HepG2 (cell line): ENCODE data around the gene JPH2. TPM values are rescaled to one million over a fixed set of nuclear protein-coding genes. Genes with fewer than 3 reads are reported as not detected.

Experiments used
- CEBPG ChIP-seq: IDR thresholded peaks from 2 replicates; pipeline ENCODE4 v1.6.1; 2016
- GTF3A ChIP-seq: sonication (generic); formaldehyde crosslinking; conservative IDR thresholded peaks from 2 replicates; pipeline ENCODE4 v1.4.0; 2020; ENCODE audit warnings: mild to moderate bottlenecking, missing genetic modification reagents
- MBNL3 ChIP-seq: fragments of 250-450 bp; sonication (Bioruptor Pico); conservative IDR thresholded peaks from 2 replicates; pipeline ENCODE4 v1.8.0; 2022; ENCODE audit warnings: mild to moderate bottlenecking, inconsistent platforms
- MXI1 ChIP-seq: IDR thresholded peaks from 3 replicates; pipeline ENCODE4 v1.6.1; 2012; ENCODE audit warnings: low read depth, low read length, inconsistent platforms, borderline replicate concordance
- NCOR1 ChIP-seq: fragments of 200-600 bp; sonication (generic); IDR thresholded peaks from 2 replicates; pipeline ENCODE4 v1.7.0; 2017; ENCODE audit warnings: antibody characterized with exemption, low read length, borderline replicate concordance
- SNAPC2 ChIP-seq: sonication (generic); formaldehyde crosslinking; IDR thresholded peaks from 2 replicates; pipeline ENCODE4 v1.8.1; 2022; ENCODE audit warnings: mild to moderate bottlenecking, missing genetic modification reagents
- ZBTB7B ChIP-seq: sonication (generic); formaldehyde crosslinking; IDR thresholded peaks from 2 replicates; pipeline ENCODE4 v1.4.0; 2020; ENCODE audit warnings: missing genetic modification reagents
- ZNF224 ChIP-seq: sonication (generic); formaldehyde crosslinking; IDR thresholded peaks from 2 replicates; pipeline ENCODE4 v1.5.0; 2020; ENCODE audit warnings: mild to moderate bottlenecking, missing genetic modification reagents
- ZNF333 ChIP-seq: sonication (generic); formaldehyde crosslinking; IDR thresholded peaks from 2 replicates; pipeline ENCODE4 v1.4.0; 2020; ENCODE audit warnings: mild to moderate bottlenecking, missing genetic modification reagents, borderline replicate concordance
- ZNF562 ChIP-seq: sonication (generic); formaldehyde crosslinking; IDR thresholded peaks from 2 replicates; pipeline ENCODE4 v1.8.0; 2022; ENCODE audit warnings: missing genetic modification reagents, borderline replicate concordance
- ZNF768 ChIP-seq: sonication (generic); formaldehyde crosslinking; IDR thresholded peaks from 2 replicates; pipeline ENCODE4 v1.4.0; 2020; ENCODE audit warnings: missing genetic modification reagents
- ZNF816 ChIP-seq: sonication (generic); formaldehyde crosslinking; IDR thresholded peaks from 2 replicates; pipeline ENCODE4 v1.8.0; 2022; ENCODE audit warnings: missing genetic modification reagents, mild to moderate bottlenecking, borderline replicate concordance
- polyA plus RNA-seq, 8 experiments: library from polyadenylated mRNA; depleted of rRNA in 3 of 8; stranded (reverse) in 7 of 8; unstranded in 1 of 8; fragments of >200 nt; fragmentation: Illumina TruSeq in 4 of 8; extraction: Trizol in 4 of 8; gene quantifications; 2 replicates each; pipeline versions ENCODE4 v1.2.1 to v1.2.3, GENCODE V29; 2011 to 2016; ENCODE audit warnings: low read depth in 4 of 8, missing spikeins in 1 of 8, mixed read lengths in 1 of 8; ENCODE audit not compliant: insufficient read depth in 1 of 8
- total RNA-seq, 5 experiments: library from RNA; depleted of rRNA; stranded (reverse); fragments of >200 nt; fragmentation: Illumina TruSeq; extraction: Trizol; gene quantifications; 2 replicates each; pipeline ENCODE4 v1.2.3, GENCODE V29; 2016; ENCODE audit warnings: low read depth in 1 of 5
- TF ChIP-seq, protein P1 (sequence below): sonication (generic); formaldehyde crosslinking; IDR thresholded peaks from 2 replicates; pipeline ENCODE4 v1.4.0; 2020; ENCODE audit warnings: missing genetic modification reagents, mild to moderate bottlenecking, borderline replicate concordance
- TF ChIP-seq, protein P2 (sequence below): IDR thresholded peaks from 2 replicates; pipeline ENCODE4 v1.6.1; 2018; ENCODE audit warnings: missing genetic modification reagents, mild to moderate bottlenecking, missing compliant biosample characterization
- TF ChIP-seq, protein P3 (sequence below): sonication (generic); formaldehyde crosslinking; IDR thresholded peaks from 2 replicates; pipeline ENCODE4 v1.5.0; 2020; ENCODE audit warnings: missing genetic modification reagents, mild to moderate bottlenecking, borderline replicate concordance
- TF ChIP-seq, protein P4 (sequence below): sonication (generic); formaldehyde crosslinking; IDR thresholded peaks from 2 replicates; pipeline ENCODE4 v1.5.1; 2020; ENCODE audit warnings: missing genetic modification reagents, mild to moderate bottlenecking, borderline replicate concordance
- TF ChIP-seq, protein P5 (sequence below): sonication (generic); formaldehyde crosslinking; IDR thresholded peaks from 2 replicates; pipeline ENCODE4 v1.8.1; 2023; ENCODE audit warnings: mild to moderate bottlenecking, inconsistent platforms, moderate library complexity, missing genetic modification reagents, borderline replicate concordance
- TF ChIP-seq, protein P6 (sequence below): sonication (generic); formaldehyde crosslinking; IDR thresholded peaks from 2 replicates; pipeline ENCODE4 v1.4.0; 2020; ENCODE audit warnings: missing genetic modification reagents
- TF ChIP-seq, protein P7 (sequence below): sonication (generic); formaldehyde crosslinking; IDR thresholded peaks from 2 replicates; pipeline ENCODE4 v1.4.0; 2020; ENCODE audit warnings: missing genetic modification reagents

The JPH2 gene
- total and polyA plus RNA-seq, 2 of the 13 experiments (the other 11 are each of a cell fraction or from before 2014, with no cell fraction given), result 0.42 TPM; not detected in 1

DNA sequence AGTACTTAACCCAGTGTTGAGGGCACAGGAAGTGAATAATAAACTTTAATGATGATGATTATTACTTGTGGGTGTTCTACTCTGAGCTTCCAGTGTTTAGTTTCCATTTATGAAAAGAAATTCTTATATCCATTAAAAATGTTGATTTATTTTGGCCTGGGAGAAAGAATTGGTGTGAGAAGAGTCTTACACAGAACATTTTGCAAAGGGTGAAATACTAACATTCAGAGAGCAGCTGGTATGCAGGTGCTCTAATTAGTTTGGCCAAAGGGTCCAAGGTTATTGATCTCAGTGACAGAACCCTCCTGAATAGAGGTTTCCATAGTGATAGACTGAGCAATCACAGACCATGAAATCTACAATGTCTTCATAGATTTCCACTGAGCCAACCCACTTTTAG, 19.1 kb upstream of the JPH2 start (continued):
- TF ChIP-seq, protein P1, sequence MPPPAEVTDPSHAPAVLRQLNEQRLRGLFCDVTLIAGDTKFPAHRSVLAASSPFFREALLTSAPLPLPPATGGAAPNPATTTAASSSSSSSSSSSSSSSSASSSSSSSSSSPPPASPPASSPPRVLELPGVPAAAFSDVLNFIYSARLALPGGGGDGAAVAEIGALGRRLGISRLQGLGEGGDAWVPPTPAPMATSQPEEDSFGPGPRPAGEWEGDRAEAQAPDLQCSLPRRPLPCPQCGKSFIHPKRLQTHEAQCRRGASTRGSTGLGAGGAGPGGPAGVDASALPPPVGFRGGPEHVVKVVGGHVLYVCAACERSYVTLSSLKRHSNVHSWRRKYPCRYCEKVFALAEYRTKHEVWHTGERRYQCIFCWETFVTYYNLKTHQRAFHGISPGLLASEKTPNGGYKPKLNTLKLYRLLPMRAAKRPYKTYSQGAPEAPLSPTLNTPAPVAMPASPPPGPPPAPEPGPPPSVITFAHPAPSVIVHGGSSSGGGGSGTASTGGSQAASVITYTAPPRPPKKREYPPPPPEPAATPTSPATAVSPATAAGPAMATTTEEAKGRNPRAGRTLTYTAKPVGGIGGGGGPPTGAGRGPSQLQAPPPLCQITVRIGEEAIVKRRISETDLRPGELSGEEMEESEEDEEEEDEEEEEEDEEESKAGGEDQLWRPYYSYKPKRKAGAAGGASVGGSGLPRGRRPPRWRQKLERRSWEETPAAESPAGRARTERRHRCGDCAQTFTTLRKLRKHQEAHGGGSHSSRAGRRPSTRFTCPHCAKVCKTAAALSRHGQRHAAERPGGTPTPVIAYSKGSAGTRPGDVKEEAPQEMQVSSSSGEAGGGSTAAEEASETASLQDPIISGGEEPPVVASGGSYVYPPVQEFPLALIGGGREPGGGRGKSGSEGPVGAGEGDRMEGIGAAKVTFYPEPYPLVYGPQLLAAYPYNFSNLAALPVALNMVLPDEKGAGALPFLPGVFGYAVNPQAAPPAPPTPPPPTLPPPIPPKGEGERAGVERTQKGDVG (CRISPR knock-in tag), result no peak
- TF ChIP-seq ZNF562 (no peak), NCOR1 (peak; percentile 85; the same call in 1 of the 2 replicates), ZBTB7B (0 out of 2 replicates have a peak, but pooled peaks have one; percentile 45), ZNF816 (CRISPR knock-in tag) (no peak), ZNF333 (CRISPR knock-in tag) (no peak), ZNF224 (CRISPR knock-in tag) (no peak), ZNF768 (CRISPR knock-in tag) (no peak), MXI1 (peak; percentile 63; the same call in 1 of the 3 replicates), SNAPC2 (no peak), GTF3A (CRISPR knock-in tag) (no peak), MBNL3 (CRISPR knock-in tag) (no peak), CEBPG (CRISPR knock-in tag) (peak; percentile 43; the same call in 1 of the 2 replicates)
- TF ChIP-seq, protein P2, sequence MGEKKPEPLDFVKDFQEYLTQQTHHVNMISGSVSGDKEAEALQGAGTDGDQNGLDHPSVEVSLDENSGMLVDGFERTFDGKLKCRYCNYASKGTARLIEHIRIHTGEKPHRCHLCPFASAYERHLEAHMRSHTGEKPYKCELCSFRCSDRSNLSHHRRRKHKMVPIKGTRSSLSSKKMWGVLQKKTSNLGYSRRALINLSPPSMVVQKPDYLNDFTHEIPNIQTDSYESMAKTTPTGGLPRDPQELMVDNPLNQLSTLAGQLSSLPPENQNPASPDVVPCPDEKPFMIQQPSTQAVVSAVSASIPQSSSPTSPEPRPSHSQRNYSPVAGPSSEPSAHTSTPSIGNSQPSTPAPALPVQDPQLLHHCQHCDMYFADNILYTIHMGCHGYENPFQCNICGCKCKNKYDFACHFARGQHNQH (CRISPR knock-in tag), result 0 out of 2 replicates have a peak, but pooled peaks have one; percentile 48
- TF ChIP-seq, protein P3, sequence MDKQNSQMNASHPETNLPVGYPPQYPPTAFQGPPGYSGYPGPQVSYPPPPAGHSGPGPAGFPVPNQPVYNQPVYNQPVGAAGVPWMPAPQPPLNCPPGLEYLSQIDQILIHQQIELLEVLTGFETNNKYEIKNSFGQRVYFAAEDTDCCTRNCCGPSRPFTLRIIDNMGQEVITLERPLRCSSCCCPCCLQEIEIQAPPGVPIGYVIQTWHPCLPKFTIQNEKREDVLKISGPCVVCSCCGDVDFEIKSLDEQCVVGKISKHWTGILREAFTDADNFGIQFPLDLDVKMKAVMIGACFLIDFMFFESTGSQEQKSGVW (CRISPR knock-in tag), result no peak
- TF ChIP-seq, protein P4, sequence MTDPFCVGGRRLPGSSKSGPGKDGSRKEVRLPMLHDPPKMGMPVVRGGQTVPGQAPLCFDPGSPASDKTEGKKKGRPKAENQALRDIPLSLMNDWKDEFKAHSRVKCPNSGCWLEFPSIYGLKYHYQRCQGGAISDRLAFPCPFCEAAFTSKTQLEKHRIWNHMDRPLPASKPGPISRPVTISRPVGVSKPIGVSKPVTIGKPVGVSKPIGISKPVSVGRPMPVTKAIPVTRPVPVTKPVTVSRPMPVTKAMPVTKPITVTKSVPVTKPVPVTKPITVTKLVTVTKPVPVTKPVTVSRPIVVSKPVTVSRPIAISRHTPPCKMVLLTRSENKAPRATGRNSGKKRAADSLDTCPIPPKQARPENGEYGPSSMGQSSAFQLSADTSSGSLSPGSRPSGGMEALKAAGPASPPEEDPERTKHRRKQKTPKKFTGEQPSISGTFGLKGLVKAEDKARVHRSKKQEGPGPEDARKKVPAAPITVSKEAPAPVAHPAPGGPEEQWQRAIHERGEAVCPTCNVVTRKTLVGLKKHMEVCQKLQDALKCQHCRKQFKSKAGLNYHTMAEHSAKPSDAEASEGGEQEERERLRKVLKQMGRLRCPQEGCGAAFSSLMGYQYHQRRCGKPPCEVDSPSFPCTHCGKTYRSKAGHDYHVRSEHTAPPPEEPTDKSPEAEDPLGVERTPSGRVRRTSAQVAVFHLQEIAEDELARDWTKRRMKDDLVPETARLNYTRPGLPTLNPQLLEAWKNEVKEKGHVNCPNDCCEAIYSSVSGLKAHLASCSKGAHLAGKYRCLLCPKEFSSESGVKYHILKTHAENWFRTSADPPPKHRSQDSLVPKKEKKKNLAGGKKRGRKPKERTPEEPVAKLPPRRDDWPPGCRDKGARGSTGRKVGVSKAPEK (CRISPR knock-in tag), result no peak
- TF ChIP-seq, protein P5, sequence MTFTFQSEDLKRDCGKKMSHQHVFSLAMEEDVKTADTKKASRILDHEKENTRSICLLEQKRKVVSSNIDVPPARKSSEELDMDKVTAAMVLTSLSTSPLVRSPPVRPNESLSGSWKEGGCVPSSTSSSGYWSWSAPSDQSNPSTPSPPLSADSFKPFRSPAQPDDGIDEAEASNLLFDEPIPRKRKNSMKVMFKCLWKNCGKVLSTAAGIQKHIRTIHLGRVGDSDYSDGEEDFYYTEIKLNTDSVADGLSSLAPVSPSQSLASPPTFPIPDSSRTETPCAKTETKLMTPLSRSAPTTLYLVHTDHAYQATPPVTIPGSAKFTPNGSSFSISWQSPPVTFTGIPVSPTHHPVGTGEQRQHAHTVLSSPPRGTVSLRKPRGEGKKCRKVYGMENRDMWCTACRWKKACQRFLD (CRISPR knock-in tag), result no peak
- TF ChIP-seq, protein P6, sequence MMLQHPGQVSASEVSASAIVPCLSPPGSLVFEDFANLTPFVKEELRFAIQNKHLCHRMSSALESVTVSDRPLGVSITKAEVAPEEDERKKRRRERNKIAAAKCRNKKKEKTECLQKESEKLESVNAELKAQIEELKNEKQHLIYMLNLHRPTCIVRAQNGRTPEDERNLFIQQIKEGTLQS (CRISPR knock-in tag), result no peak
- TF ChIP-seq, protein P7, sequence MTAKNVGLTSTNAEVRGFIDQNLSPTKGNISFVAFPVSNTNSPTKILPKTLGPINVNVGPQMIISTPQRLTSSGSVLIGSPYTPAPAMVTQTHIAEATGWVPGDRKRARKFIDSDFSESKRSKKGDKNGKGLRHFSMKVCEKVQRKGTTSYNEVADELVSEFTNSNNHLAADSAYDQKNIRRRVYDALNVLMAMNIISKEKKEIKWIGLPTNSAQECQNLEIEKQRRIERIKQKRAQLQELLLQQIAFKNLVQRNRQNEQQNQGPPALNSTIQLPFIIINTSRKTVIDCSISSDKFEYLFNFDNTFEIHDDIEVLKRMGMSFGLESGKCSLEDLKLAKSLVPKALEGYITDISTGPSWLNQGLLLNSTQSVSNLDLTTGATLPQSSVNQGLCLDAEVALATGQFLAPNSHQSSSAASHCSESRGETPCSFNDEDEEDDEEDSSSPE (CRISPR knock-in tag), result 0 out of 2 replicates have a peak, but pooled peaks have one; percentile 7
